BE2C (cell line): ENCODE measurements around the gene TMEM53.
A peak's percentile ranks its signal among the peaks of the same experiment; 100 is the strongest.

Experiments
- DNase-seq: peaks from one replicate; pipeline ENCODE4 v3.0.0-alpha.2; 2020
- H3K27me3 ChIP-seq: fragments of 250-450 bp; sonication (Bioruptor Pico); 2 replicates; pipeline ENCODE4 v1.5.1; 2020; ENCODE audit warnings: mild to moderate bottlenecking
- H3K36me3 ChIP-seq: fragments of 250-450 bp; sonication (Bioruptor Pico); 2 replicates; pipeline ENCODE4 v1.5.1; 2020; ENCODE audit warnings: mild to moderate bottlenecking
- H3K4me1 ChIP-seq: fragments of 250-450 bp; sonication (Bioruptor Pico); 2 replicates; pipeline ENCODE4 v1.5.1; 2020
- H3K4me3 ChIP-seq: 2 replicates; pipeline ENCODE4 v1.5.1; 2011; ENCODE audit warnings: low read depth, low read length
- H3K9me3 ChIP-seq: fragments of 250-450 bp; sonication (Bioruptor Pico); 2 replicates; pipeline ENCODE4 v1.5.1; 2020
- TF ChIP-seq, protein P1 (sequence below): IDR thresholded peaks from 2 replicates; pipeline ENCODE4 v1.5.1; 2012; ENCODE audit warnings: mild to moderate bottlenecking, low read depth, low read length

TMEM53 gene

DNA sequence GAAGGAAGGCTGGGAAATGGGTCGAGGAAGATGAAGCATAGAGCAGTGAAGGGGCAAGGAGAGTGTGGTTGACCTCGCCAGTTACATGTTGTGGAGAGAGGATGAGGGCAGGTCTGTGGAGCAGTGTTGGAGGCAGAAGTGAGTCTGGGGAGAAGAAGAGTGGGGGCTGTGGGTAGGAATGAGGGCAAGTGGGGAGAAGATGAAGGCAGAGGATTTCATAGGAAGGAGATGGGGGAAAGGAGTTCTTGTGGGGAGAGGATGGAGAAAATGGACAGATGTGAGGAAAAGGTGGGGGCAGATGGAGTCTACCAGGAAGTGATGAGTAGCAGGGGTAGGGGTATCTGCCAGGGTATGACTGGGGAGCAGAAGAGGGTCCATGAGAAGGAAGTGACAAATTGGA, 3.8 kb upstream of the TMEM53 start:
- TF ChIP-seq, protein P1, sequence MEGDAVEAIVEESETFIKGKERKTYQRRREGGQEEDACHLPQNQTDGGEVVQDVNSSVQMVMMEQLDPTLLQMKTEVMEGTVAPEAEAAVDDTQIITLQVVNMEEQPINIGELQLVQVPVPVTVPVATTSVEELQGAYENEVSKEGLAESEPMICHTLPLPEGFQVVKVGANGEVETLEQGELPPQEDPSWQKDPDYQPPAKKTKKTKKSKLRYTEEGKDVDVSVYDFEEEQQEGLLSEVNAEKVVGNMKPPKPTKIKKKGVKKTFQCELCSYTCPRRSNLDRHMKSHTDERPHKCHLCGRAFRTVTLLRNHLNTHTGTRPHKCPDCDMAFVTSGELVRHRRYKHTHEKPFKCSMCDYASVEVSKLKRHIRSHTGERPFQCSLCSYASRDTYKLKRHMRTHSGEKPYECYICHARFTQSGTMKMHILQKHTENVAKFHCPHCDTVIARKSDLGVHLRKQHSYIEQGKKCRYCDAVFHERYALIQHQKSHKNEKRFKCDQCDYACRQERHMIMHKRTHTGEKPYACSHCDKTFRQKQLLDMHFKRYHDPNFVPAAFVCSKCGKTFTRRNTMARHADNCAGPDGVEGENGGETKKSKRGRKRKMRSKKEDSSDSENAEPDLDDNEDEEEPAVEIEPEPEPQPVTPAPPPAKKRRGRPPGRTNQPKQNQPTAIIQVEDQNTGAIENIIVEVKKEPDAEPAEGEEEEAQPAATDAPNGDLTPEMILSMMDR: no peak
- H3K27me3 ChIP-seq: no peaks in the 10 kb centered on the region
- no peaks in the 10 kb centered on the region for H3K4me1 ChIP-seq
- no peaks in the 10 kb centered on the region for H3K9me3 ChIP-seq
- no peak overlapping the region for H3K4me3 ChIP-seq
- no peaks in the 10 kb centered on the region for H3K36me3 ChIP-seq
- no peak for DNase-seq

DNA sequence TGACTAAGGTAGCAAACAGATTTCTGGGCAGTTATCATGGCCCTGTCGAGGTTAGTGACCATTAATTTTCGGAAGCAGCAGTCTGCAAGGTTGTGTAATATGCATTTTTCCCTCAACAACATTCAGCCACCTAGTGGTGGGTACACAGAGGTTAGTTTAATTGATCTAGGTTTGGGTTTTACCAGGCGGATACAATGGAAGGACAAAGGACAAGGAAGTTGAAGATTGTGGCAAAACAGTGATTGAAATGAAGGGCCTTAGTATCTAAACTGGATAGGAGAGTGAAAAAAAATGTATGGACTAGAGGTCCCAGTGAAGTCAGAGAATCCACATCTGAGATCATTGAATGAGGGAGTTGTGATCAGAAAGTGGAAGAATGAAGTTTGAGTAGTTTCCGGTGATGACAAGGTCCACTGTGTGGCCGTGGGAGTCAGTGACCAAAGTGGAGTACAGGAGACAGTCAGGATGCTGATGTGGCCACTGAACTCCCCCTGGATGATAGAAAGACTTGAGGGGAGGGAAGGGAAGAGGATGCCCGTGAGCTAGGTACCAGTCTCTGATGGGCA, 3.0 kb upstream of the TMEM53 start:
- Histone ChIP-seq H3K4me3 (no peak overlapping the region), H3K9me3 (no peaks in the 10 kb centered on the region), H3K27me3 (no peaks in the 10 kb centered on the region), H3K36me3 (no peaks in the 10 kb centered on the region), H3K4me1 (no peaks in the 10 kb centered on the region)
- DNase-seq: no peak
- TF ChIP-seq, protein P1: peak; percentile 59

DNA sequence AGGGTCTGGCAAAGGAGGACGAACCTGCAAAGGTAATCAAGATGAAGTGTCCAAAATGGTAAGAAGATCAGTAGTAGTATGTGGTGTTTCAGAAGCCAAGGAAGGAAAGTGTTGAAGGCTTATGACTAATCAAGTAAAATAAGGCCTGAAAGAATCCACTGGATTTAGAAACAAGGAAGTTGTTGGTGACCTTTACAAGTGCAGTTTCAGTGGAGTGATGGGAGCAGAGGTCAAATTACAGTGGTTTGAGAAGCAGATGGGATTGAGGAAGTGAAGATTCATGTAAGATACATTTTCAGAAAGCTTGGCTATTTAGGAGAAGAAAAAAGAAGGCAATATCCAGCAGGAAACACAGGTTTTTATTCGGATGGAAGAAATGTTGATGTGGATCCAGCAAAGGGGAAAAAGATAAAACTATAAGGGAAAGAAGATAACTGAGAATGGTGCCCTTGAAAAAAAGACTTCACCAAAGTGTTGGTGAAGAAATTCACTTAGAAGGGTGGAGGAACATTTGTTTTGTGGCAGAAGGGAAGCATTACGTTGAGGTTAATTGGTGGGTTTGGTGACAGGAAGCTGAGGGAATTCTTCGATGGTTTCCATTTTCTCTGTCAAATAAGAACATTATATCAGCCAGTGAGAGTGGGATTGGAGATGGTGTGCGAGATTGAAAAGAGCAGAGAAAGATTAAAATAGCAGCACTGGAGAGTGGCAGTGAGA, 2.4 kb upstream of the TMEM53 start:
- no peaks in the 10 kb centered on the region for H3K9me3 ChIP-seq

DNA sequence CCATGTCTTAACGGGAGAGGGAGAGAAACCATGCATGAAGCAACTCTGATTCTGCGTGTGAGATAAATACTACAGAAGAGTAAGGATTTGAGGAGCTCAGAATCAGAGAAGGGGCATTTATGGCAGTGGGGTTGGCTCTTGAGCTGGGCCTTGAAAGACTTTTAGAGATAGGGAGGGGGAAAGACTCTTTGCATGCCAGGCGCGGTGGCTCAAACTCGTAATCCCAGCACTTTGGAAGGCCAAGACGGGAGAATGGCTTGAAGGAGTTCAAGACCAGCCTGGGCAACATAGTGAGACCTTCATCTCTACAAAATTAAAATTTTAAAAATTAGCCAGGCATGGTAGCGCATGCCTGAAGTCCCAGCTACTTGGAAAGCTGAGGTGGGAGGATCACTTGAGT, 905 bp upstream of the TMEM53 start:
- Histone ChIP-seq H3K4me3 (peak overlapping the region; percentile 59; the same call in 1 of the 2 replicates), H3K4me1 (no peaks in the 10 kb centered on the region)
- DNase-seq: no peak

More for the DNA sequence above, 2.4 kb upstream of the TMEM53 start:
- TF ChIP-seq, protein P1: no peak
- Histone ChIP-seq H3K27me3 (no peaks in the 10 kb centered on the region), H3K36me3 (no peaks in the 10 kb centered on the region), H3K4me3 (no peak overlapping the region), H3K4me1 (no peaks in the 10 kb centered on the region)
- no peak for DNase-seq

DNA sequence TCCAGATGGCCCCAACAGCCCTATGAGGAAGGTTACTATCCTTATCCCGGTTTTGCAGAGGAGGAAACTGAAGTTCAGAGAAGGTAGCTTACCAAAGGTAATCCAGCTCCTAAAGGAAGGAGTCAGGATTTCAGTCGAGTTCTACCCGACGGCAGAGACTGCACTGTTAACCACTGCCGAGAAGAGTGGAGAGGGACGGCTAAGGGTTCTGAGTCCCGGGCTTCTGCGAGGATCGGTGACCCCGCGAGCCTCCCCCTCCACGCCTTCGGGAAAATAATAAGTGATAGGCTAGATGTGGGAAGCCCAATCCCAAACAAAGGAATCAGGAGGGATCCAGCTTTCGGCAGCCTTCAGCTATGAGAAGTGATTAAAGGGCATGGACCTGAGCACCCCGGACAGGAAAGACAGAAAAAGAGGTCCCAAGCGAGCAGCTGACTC, 587 bp downstream of the TMEM53 start:
- H3K4me3 ChIP-seq: peak overlapping the region; percentile 59
- DNase-seq: no peak

More for the DNA sequence above, 905 bp upstream of the TMEM53 start:
- H3K27me3 ChIP-seq: no peaks in the 10 kb centered on the region
- H3K36me3 ChIP-seq: no peaks in the 10 kb centered on the region
- TF ChIP-seq, protein P1: no peak
- no peaks in the 10 kb centered on the region for H3K9me3 ChIP-seq

More for the DNA sequence above, 587 bp downstream of the TMEM53 start:
- H3K4me1 ChIP-seq: no peaks in the 10 kb centered on the region
- no peaks in the 10 kb centered on the region for H3K36me3 ChIP-seq
- no peaks in the 10 kb centered on the region for H3K9me3 ChIP-seq
- TF ChIP-seq, protein P1: no peak
- H3K27me3 ChIP-seq: no peaks in the 10 kb centered on the region
